A673 (cell line): ENCODE measurements around the gene FETUB.

Experiments used
- CTCF ChIP-seq: fragments of 300-800, 200-600 bp; sonication (generic); conservative IDR thresholded peaks from 2 replicates; pipeline ENCODE4 v1.5.1; 2017; ENCODE audit warnings: low read depth, mild to moderate bottlenecking, antibody characterized with exemption, low read length, moderate library complexity, mixed read lengths
- EZH2 ChIP-seq: fragments of 200-600 bp; sonication (generic); IDR thresholded peaks from 2 replicates; pipeline ENCODE4 v1.6.1; 2017; ENCODE audit warnings: borderline replicate concordance, low read depth, mild to moderate bottlenecking, mixed read lengths, antibody characterized with exemption, low read length; ENCODE audit not compliant: poor library complexity, severe bottlenecking

DNA sequence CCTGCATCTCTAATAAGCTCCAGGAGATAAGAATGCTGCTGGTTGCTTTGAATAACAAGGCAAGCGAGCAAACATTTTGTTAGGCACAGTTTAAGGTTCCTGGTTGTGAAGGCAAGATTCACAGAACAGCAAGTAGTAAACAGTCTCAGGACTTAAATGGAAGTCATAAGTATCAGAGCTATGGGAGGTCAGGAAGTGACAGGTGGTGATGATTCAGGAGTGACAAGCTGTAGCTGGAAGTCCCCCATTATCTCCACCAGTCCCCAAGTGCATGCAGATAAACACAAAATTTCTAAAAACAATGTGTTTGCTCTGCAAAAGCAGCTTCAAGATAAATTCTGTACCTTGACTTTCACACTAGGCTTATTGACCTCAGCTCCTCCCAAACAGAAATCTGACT lies 3.3 kb downstream of the FETUB start:
- no peak for TF ChIP-seq CTCF
- TF ChIP-seq EZH2: no peak
